Psoas muscle (tissue), 8 donors: ENCODE measurements around the gene POSTN. TPM values are rescaled to one million over a fixed set of nuclear protein-coding genes. Genes with fewer than 3 reads are reported as not detected.

Source experiments
- ATAC-seq, 4 donors: fragments of 200-7000 bp; cut with Tn5 transposase; one replicate each; pipeline ENCODE4 v1.9.1; 2020; ENCODE audit warnings: moderate library complexity in 3 of 4, mild to moderate bottlenecking in 2 of 4
- DNase-seq, 2 donors: peaks; one replicate each; pipeline ENCODE4 v3.0.0-alpha.2; 2020
- H3K27ac ChIP-seq: fragments of 200-600 bp; one replicate; pipeline ENCODE4 v1.8.0; 2022
- H3K27me3 ChIP-seq, 3 donors: fragments of 200-600 bp in 1 of 3; one replicate each; pipeline versions ENCODE4 v1.6.1 to v1.8.0; 2013 to 2022; ENCODE audit warnings: low read length in 2 of 3, mild to moderate bottlenecking in 2 of 3, moderate library complexity in 1 of 3; ENCODE audit not compliant: insufficient read depth in 3 of 3
- H3K36me3 ChIP-seq, 2 donors: fragments of 200-600 bp in 1 of 2; one replicate each; pipeline versions ENCODE4 v1.6.1 to v1.8.0; 2013 to 2022; ENCODE audit warnings: low read depth in 1 of 2, mild to moderate bottlenecking in 1 of 2, moderate library complexity in 1 of 2; ENCODE audit not compliant: insufficient read depth in 1 of 2
- H3K4me1 ChIP-seq: fragments of 200-600 bp; one replicate; pipeline ENCODE4 v1.8.0; 2022
- H3K4me3 ChIP-seq: fragments of 200-600 bp; one replicate; pipeline ENCODE4 v1.8.0; 2022; ENCODE audit warnings: mild to moderate bottlenecking
- H3K9me3 ChIP-seq: fragments of 200-600 bp; one replicate; pipeline ENCODE4 v1.8.0; 2022
- CTCF ChIP-seq: fragments of 200-600 bp; IDR thresholded peaks from one replicate; pipeline ENCODE4 v1.8.0; 2022; ENCODE audit warnings: antibody characterized with exemption
- WGBS, 3 donors: extraction: QIAGEN DNeasy Blood & Tissue Kit; methylation state at CpG; one replicate each; pipeline versions ENCODE4 v1.1.6 to v1.1.7; 2013; 5-methylcytosine and 5-hydroxymethylcytosine counted together
- intact Hi-C, 2 donors: fragments of 100-400 bp; cut with DNase I; formaldehyde crosslinking; loops; one replicate each; pipeline versions ENCODE4 v1.11.0 to v1.14.2; 2022
- long read RNA-seq, 2 donors: library from polyadenylated mRNA; unstranded; transcript quantifications; one replicate each; pipeline ENCODE4 v2.0.0, GENCODE V29; 2021
- polyA plus RNA-seq, 3 donors: library from polyadenylated mRNA; stranded (reverse); fragments of 200-250 nt; gene quantifications; one replicate each; pipeline ENCODE4 v1.2.3, GENCODE V29; 2013
- total RNA-seq, 4 donors: library from RNA; stranded (reverse); fragmentation: NEBNext Ultra II Directional in 2 of 4; extraction: Animal tissue kit (Norgen Biotek cat#: 25700) in 2 of 4; gene quantifications; one replicate each; pipeline versions ENCODE4 v1.2.1 to v1.2.4, GENCODE V29; 2021 to 2023
- donor health status: healthy with polysubstance abuse.
- donor health status: DM: no; HTN: no; CAD: no; lungs with moderate emphysema.
- donor health status: Bipolar disorder and iron deficiency.
- donor health status: healthy.
- donor health status: DM: yes; HTN: yes; CAD: no.
- donor health status: DM: no; HTN: no; CAD: no.
- donor health status: DM: no; HTN: no; CAD: no.
- donor health status: DM: yes; HTN: yes; CAD: no.

Gene POSTN, protein sequence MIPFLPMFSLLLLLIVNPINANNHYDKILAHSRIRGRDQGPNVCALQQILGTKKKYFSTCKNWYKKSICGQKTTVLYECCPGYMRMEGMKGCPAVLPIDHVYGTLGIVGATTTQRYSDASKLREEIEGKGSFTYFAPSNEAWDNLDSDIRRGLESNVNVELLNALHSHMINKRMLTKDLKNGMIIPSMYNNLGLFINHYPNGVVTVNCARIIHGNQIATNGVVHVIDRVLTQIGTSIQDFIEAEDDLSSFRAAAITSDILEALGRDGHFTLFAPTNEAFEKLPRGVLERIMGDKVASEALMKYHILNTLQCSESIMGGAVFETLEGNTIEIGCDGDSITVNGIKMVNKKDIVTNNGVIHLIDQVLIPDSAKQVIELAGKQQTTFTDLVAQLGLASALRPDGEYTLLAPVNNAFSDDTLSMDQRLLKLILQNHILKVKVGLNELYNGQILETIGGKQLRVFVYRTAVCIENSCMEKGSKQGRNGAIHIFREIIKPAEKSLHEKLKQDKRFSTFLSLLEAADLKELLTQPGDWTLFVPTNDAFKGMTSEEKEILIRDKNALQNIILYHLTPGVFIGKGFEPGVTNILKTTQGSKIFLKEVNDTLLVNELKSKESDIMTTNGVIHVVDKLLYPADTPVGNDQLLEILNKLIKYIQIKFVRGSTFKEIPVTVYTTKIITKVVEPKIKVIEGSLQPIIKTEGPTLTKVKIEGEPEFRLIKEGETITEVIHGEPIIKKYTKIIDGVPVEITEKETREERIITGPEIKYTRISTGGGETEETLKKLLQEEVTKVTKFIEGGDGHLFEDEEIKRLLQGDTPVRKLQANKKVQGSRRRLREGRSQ
- total RNA-seq = 10 to 100 TPM in 1 of 4 donors, 1 to 10 TPM in 3; 3.4 to 11.8 (median 5.1) TPM
- 1 to 10 TPM; 3.1 to 9.9 (median 6.3) TPM for polyA plus RNA-seq
- long read RNA-seq, donor 1, partial matches to known transcripts = 1 of 2 reads
- long read RNA-seq, donor 1, other reads (novel, unspliced or antisense) = 0 of 2 reads
- long read RNA-seq, donor 2, partial matches to known transcripts = 1 of 8 reads
- long read RNA-seq, donor 2, other reads (novel, unspliced or antisense) = 1 of 8 reads

GRCh38 chr13:37598597-37598996 is at the start of gene POSTN:
TSS of gene POSTN (minus strand) at chr13:37598768. CDS start at chr13:37598726, 42 bp downstream.
- no peaks in the 10 kb centered on the region for H3K4me1 ChIP-seq
- no peak within 1 kb of the TSS for H3K4me3 ChIP-seq
- DNase-seq = no peak
- intact Hi-C loops = no loop called here
- no peak within 1 kb of the TSS for H3K27ac ChIP-seq
- TF ChIP-seq CTCF = no peak
- H3K27me3 ChIP-seq = no peaks in the 10 kb centered on the region
- 26 to 31% (median 31%) methylated on average over 6 of the region's 6 CpGs for WGBS, 3 donors
- H3K9me3 ChIP-seq = no peaks in the 10 kb centered on the region
- no peak for ATAC-seq
- no peaks in the 10 kb centered on the region for H3K36me3 ChIP-seq

DNA sequence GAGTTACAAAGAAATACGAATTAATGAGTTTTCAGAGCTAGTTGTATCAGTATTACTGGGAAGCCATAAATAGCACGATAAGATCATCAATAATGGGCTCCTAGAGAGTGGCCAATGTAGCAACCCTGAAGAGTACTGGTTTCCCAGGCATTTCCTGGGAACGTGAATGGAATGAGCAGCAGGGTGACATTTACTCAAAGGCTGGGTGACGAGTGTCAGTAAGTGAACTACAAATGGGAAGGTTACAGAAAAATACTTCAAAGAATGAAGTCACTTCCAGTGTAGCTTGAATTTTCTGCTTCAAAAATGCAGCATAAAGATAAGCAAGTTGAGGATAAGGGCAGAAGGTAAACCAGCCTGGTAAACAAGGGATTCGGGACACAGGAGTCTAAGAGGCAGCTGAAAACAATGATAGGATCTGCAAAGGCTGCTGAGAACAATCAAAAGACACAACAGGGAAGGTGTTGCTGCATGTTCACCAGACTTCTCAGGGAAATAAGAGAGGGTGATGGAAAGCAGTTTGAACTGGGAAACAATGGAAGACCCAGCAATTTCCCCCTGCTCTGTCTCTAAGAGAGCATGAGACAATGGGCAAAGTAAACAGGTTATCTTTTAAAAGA is 48.6 kb upstream of the POSTN start:
- intact Hi-C loops = no loop called here

DNA sequence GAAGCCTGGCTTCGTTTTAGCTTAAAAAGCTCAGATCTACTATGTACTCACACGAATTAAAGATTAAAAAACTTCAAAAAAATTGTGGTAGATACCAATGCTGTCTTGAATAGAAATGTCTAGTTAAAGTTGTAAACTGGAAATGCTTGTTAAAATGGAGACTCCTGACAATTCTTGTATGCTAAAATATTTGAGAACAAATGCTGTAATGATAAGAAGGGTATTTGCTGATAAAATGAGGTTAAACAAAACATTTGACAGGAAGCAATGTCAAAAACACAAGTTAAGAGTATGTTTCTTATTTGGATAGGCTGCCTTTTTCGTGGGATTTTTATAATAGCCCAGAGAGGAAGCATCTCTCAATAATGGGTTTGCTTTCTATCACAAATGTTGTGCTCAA is 48.0 kb upstream of the POSTN start:
- H3K4me3 ChIP-seq = no peak overlapping the region
- H3K36me3 ChIP-seq = no peaks in the 10 kb centered on the region
- H3K4me1 ChIP-seq = no peaks in the 10 kb centered on the region
- H3K9me3 ChIP-seq = no peaks in the 10 kb centered on the region
- intact Hi-C loops = no loop called here
- TF ChIP-seq CTCF = no peak
- DNase-seq = no peak
- WGBS, 3 donors = 68 to 73% (median 70%) methylated on average over 3 of the region's 3 CpGs
- H3K27me3 ChIP-seq = no peaks in the 10 kb centered on the region
- no peak for ATAC-seq
- no peak overlapping the region for H3K27ac ChIP-seq

More for the DNA sequence above, 48.6 kb upstream of the POSTN start:
- no peaks in the 10 kb centered on the region for H3K4me1 ChIP-seq
- no peak overlapping the region for H3K27ac ChIP-seq
- no peaks in the 10 kb centered on the region for H3K36me3 ChIP-seq
- no peaks in the 10 kb centered on the region for H3K27me3 ChIP-seq
- H3K9me3 ChIP-seq = no peaks in the 10 kb centered on the region
- no peak for DNase-seq
- H3K4me3 ChIP-seq = no peak overlapping the region
- 62 to 72% (median 69%) methylated on average over 5 of the region's 5 CpGs for WGBS, 3 donors
- no peak for ATAC-seq
- TF ChIP-seq CTCF = no peak

DNA sequence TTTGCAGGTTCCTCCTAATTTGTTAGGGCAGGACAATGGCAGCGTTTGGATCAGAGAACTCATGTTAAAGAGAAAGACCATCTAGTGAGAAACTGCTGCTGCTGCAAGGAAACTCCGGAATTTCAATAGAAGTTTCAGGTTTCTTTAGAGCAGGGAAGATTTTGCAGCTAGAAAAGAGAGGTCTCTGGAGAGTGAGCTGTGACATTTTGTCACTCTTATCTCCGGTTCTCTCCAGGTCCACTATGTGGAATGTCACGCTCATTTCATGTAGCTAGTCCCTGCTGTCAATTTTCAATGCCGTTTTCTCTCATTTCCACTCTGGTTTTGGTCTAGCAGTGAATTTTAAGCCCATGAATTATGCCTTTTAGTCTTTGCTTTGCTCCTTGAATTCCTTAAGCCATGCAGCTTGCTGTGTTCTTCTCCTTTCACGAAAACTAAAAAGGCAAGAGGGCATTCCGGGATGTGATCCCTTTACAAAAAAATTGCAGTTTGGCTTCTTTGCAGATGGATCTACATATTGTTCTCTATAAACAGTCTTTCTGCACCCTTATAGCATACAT is 46.7 kb upstream of the POSTN start:
- DNase-seq (no peak), ATAC-seq (no peak)
- no peak overlapping the region for H3K27ac ChIP-seq
- intact Hi-C loops = no loop called here
- H3K4me3 ChIP-seq = no peak overlapping the region
- WGBS, 3 donors = 17 to 18% (median 18%) methylated on average over 7 of the region's 7 CpGs
- no peaks in the 10 kb centered on the region for H3K27me3 ChIP-seq
- TF ChIP-seq CTCF = no peak
- H3K4me1 ChIP-seq = no peaks in the 10 kb centered on the region
- H3K9me3 ChIP-seq = no peaks in the 10 kb centered on the region
- H3K36me3 ChIP-seq = no peaks in the 10 kb centered on the region
